Neuronal stem cell (in vitro differentiated cells): ENCODE data around the gene CELA1.
A peak's percentile ranks its signal among the peaks of the same experiment; 100 is the strongest.

Experiments
- DNase-seq: peaks from one replicate; pipeline ENCODE4 v3.0.0-alpha.2; 2013; ENCODE audit warnings: low spot score
- H2AFZ ChIP-seq: one replicate; pipeline ENCODE4 v1.6.1; 2013; ENCODE audit warnings: mild to moderate bottlenecking, low read length, inconsistent platforms
- H2AK5ac ChIP-seq: 2 replicates; pipeline ENCODE4 v1.6.1; 2013; ENCODE audit warnings: low read depth, mild to moderate bottlenecking, inconsistent platforms, low read length, moderate library complexity, mixed read lengths
- H2BK120ac ChIP-seq: 2 replicates; pipeline ENCODE4 v1.6.1; 2013; ENCODE audit warnings: low read depth, mild to moderate bottlenecking, inconsistent platforms, low read length, moderate library complexity, mixed read lengths
- H2BK12ac ChIP-seq: one replicate; pipeline ENCODE4 v1.6.1; 2013; ENCODE audit warnings: low read length, inconsistent platforms
- H2BK15ac ChIP-seq: 2 replicates; pipeline ENCODE4 v1.6.1; 2013; ENCODE audit warnings: mild to moderate bottlenecking, low read length, inconsistent platforms, mixed read lengths
- H2BK5ac ChIP-seq: one replicate; pipeline ENCODE4 v1.6.1; 2013; ENCODE audit warnings: inconsistent platforms, mild to moderate bottlenecking, low read length, moderate library complexity
- H3K14ac ChIP-seq: one replicate; pipeline ENCODE4 v1.6.1; 2013; ENCODE audit warnings: low read length, inconsistent platforms
- H3K18ac ChIP-seq: 2 replicates; pipeline ENCODE4 v1.6.1; 2013; ENCODE audit warnings: low read length, inconsistent platforms
- H3K23ac ChIP-seq: 2 replicates; pipeline ENCODE4 v1.6.1; 2013; ENCODE audit warnings: low read depth, mild to moderate bottlenecking, mixed read lengths, low read length, inconsistent platforms; ENCODE audit not compliant: poor library complexity
- H3K27ac ChIP-seq: replicated peaks from 3 replicates; pipeline ENCODE4 v1.5.1; 2013; ENCODE audit warnings: low read length, inconsistent platforms
- H3K27me3 ChIP-seq, 3 experiments: 2 replicates each; pipeline ENCODE4 v1.6.1; 2013; ENCODE audit warnings: low read length in 3 of 3, mild to moderate bottlenecking in 2 of 3, inconsistent platforms in 1 of 3, low read depth in 1 of 3, mixed read lengths in 1 of 3, moderate library complexity in 1 of 3; ENCODE audit not compliant: control insufficient read depth in 3 of 3, insufficient read depth in 3 of 3
- H3K36me3 ChIP-seq, 2 donors: replicated peaks in 1 of 2; 2 replicates each; pipeline ENCODE4 v1.6.1; 2013; ENCODE audit warnings: low read length in 2 of 2; ENCODE audit not compliant: control insufficient read depth in 2 of 2, insufficient read depth in 2 of 2
- H3K4ac ChIP-seq: 2 replicates; pipeline ENCODE4 v1.6.1; 2013; ENCODE audit warnings: inconsistent platforms, mild to moderate bottlenecking, low read length, moderate library complexity
- H3K4me1 ChIP-seq, 2 donors: 1 replicate in 1 of 2; 2 replicates in 1 of 2; pipeline ENCODE4 v1.6.1; 2013; ENCODE audit warnings: low read length in 2 of 2, low read depth in 1 of 2; ENCODE audit not compliant: control insufficient read depth in 2 of 2, insufficient read depth in 1 of 2
- H3K4me2 ChIP-seq: one replicate; pipeline ENCODE4 v1.6.1; 2013; ENCODE audit warnings: mild to moderate bottlenecking, low read length, inconsistent platforms; ENCODE audit not compliant: insufficient read depth, poor library complexity, severe bottlenecking
- H3K4me3 ChIP-seq, 2 donors: 2 replicates each; pipeline ENCODE4 v1.5.1; 2013; ENCODE audit warnings: low read length in 2 of 2, mild to moderate bottlenecking in 2 of 2, inconsistent platforms in 1 of 2, moderate library complexity in 1 of 2
- H3K79me1 ChIP-seq: one replicate; pipeline ENCODE4 v1.6.1; 2013; ENCODE audit warnings: low read depth, mild to moderate bottlenecking, inconsistent platforms, low read length, moderate library complexity
- H3K9ac ChIP-seq: one replicate; pipeline ENCODE4 v1.6.1; 2013; ENCODE audit warnings: mild to moderate bottlenecking, low read depth, low read length, inconsistent platforms; ENCODE audit not compliant: poor library complexity
- H3K9me3 ChIP-seq, 2 donors: replicated peaks in 1 of 2; 2 replicates each; pipeline versions ENCODE3 to v1.6.1; 2013; ENCODE audit warnings: low read length in 2 of 2, mild to moderate bottlenecking in 2 of 2, inconsistent platforms in 1 of 2, low read depth in 1 of 2, mixed read lengths in 1 of 2, moderate library complexity in 1 of 2; ENCODE audit not compliant: control insufficient read depth in 2 of 2, insufficient read depth in 1 of 2
- H4K8ac ChIP-seq: one replicate; pipeline ENCODE4 v1.6.1; 2013; ENCODE audit warnings: low read depth, mild to moderate bottlenecking, inconsistent platforms, low read length, moderate library complexity
- H4K91ac ChIP-seq: one replicate; pipeline ENCODE4 v1.6.1; 2013; ENCODE audit warnings: low read length, low read depth, mild to moderate bottlenecking, inconsistent platforms; ENCODE audit not compliant: poor library complexity
- WGBS, 2 donors: extraction: QIAGEN DNeasy Blood & Tissue Kit; methylation state at CpG; one replicate each; pipeline ENCODE4 v1.1.7; 2013; ENCODE audit warnings: missing lambda C conversion rate in 2 of 2, mixed read lengths in 1 of 2; ENCODE audit not compliant: insufficient read length in 2 of 2, insufficient replicate concordance in 1 of 2; ENCODE audit errors: extremely low coverage in 2 of 2; 5-methylcytosine and 5-hydroxymethylcytosine counted together

CELA1 gene

DNA sequence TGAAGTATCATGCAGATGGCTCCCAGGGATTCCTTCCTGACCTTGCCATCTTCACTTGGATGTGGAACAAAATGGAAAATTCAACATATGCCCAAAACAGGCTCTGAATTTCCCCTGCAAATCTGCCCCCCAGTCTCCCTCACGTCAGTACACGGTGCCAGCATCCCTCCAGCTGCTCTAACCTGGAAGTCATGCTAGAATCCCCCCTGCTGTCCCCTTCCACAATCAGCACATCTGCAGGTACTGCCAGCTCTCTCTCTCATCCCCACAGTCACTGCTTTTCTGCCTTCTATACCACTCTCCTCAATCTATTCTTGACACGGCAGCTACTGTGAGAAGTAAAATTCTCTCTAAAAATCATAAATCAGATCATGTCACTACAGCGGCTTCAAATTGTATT lies 23.1 kb upstream of the CELA1 start:
- Histone ChIP-seq H2AFZ (no peak overlapping the region), H2BK12ac (no peak overlapping the region), H3K27me3 (peaks cover 0 to 28% (median 14%) of the 10 kb centered on the region in 3 experiments), H2BK5ac (no peak overlapping the region), H3K4me2 (no peak overlapping the region), H2AK5ac (no peak overlapping the region), H3K4ac (no peak overlapping the region), H3K4me1 (peaks cover 4 to 7% of the 10 kb centered on the region in 2 donors), H3K9me3 (peaks cover 0 to 4% of the 10 kb centered on the region in 2 donors), H3K14ac (no peak overlapping the region), H2BK120ac (no peak overlapping the region), H3K79me1 (no peaks in the 10 kb centered on the region), H3K9ac (no peak overlapping the region), H3K4me3 (no peak overlapping the region), H4K91ac (no peak overlapping the region), H3K23ac (no peak overlapping the region), H3K18ac (no peak overlapping the region), H3K27ac (no peak overlapping the region), H3K36me3 (no peaks in the 10 kb centered on the region), H4K8ac (no peak overlapping the region), H2BK15ac (no peak overlapping the region)
- no CpG with 5 or more reads among the region's 4 CpGs for WGBS, 2 donors
- no peak for DNase-seq

- H3K27me3 ChIP-seq, result peaks cover 0 to 22% (median 20%) of the 10 kb centered on the region in 3 experiments
- H3K9ac ChIP-seq, result no peak overlapping the region
- H3K79me1 ChIP-seq, result no peaks in the 10 kb centered on the region
- no peak overlapping the region for H3K4me3 ChIP-seq
- H3K14ac ChIP-seq, result no peak overlapping the region
- H3K9me3 ChIP-seq, result peaks cover 0 to 4% of the 10 kb centered on the region in 2 donors
- no peak overlapping the region for H4K91ac ChIP-seq
- H2BK12ac ChIP-seq, result no peak overlapping the region
- H3K18ac ChIP-seq, result no peak overlapping the region
- no peak overlapping the region for H2AK5ac ChIP-seq
- H3K27ac ChIP-seq, result no peak overlapping the region
- no peak overlapping the region for H4K8ac ChIP-seq
- no peak overlapping the region for H3K4ac ChIP-seq
- H2BK5ac ChIP-seq, result no peak overlapping the region
- no peak overlapping the region for H2BK15ac ChIP-seq
- WGBS, 2 donors, result no CpG with 5 or more reads among the region's 17 CpGs
- no peak overlapping the region for H2BK120ac ChIP-seq
- H2AFZ ChIP-seq, result peak overlapping the region; percentile 64
- H3K36me3 ChIP-seq, result no peaks in the 10 kb centered on the region
- no peak overlapping the region for H3K23ac ChIP-seq
- H3K4me1 ChIP-seq, result peaks cover 4 to 7% of the 10 kb centered on the region in 2 donors
- DNase-seq, result no peak
- H3K4me2 ChIP-seq, result no peak overlapping the region
Measured at GRCh38 chr12:51368640-51369517, 22.4 kb upstream of the CELA1 start.

GRCh38 chr12:51365276-51365675 lies 18.8 kb upstream of the CELA1 start:
- Histone ChIP-seq H3K9ac (peak overlapping the region; percentile 45), H3K4me1 (peaks cover 1% of the 10 kb centered on the region in 2 donors), H3K4ac (no peak overlapping the region), H2AFZ (no peak overlapping the region), H3K23ac (peak overlapping the region; percentile 53), H4K91ac (no peak overlapping the region), H3K4me3 (no peak overlapping the region), H3K4me2 (no peak overlapping the region), H3K14ac (no peak overlapping the region), H3K27ac (no peak overlapping the region), H3K9me3 (no peaks in the 10 kb centered on the region), H2BK120ac (no peak overlapping the region), H2BK5ac (no peak overlapping the region), H3K18ac (peak overlapping the region; percentile 40), H2BK15ac (peak overlapping the region; percentile 34), H3K79me1 (no peaks in the 10 kb centered on the region), H3K36me3 (no peaks in the 10 kb centered on the region), H2BK12ac (peak overlapping the region; percentile 23), H3K27me3 (peaks cover 0 to 23% (median 9%) of the 10 kb centered on the region in 3 experiments), H4K8ac (no peak overlapping the region), H2AK5ac (no peak overlapping the region)
- no CpG with 5 or more reads among the region's 10 CpGs for WGBS, 2 donors
- no peak for DNase-seq

DNA sequence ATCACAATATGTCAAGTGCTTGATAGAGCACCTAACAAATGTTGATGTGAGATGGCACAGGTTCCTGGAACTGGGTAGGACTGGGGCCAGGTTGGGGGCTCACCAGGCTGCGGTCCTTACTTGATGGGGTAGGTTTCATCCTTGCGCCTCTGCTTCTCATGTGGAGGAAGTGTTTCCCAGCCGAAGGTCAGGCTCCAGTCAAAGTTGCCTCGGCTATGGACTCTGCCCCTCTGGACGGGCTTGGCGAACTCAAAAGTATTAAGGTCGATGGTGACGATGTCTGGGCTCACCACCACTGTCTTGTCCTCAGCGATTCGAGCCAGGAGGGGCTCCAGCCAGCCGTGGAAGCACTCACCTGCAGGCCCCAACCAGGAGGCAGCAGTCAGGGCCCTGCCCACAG lies 17.5 kb upstream of the CELA1 start:
- H3K4ac ChIP-seq, result no peak overlapping the region
- DNase-seq, result no peak

More for the DNA sequence above, 17.5 kb upstream of the CELA1 start:
- no peak overlapping the region for H3K27ac ChIP-seq
- no peak overlapping the region for H4K8ac ChIP-seq
- no peak overlapping the region for H2AFZ ChIP-seq
- no CpG with 5 or more reads among the region's 11 CpGs for WGBS, 2 donors
- no peak overlapping the region for H2BK15ac ChIP-seq
- no peaks in the 10 kb centered on the region for H3K79me1 ChIP-seq
- H3K23ac ChIP-seq, result no peak overlapping the region
- H3K36me3 ChIP-seq, result no peaks in the 10 kb centered on the region
- no peak overlapping the region for H3K18ac ChIP-seq
- no peak overlapping the region for H2AK5ac ChIP-seq
- no peak overlapping the region for H3K14ac ChIP-seq
- no peak overlapping the region for H4K91ac ChIP-seq
- no peak overlapping the region for H3K9ac ChIP-seq
- H2BK5ac ChIP-seq, result no peak overlapping the region
- no peaks in the 10 kb centered on the region for H3K9me3 ChIP-seq
- no peak overlapping the region for H3K4me2 ChIP-seq
- peaks cover 1% of the 10 kb centered on the region in 2 donors for H3K4me1 ChIP-seq
- H2BK120ac ChIP-seq, result no peak overlapping the region
- no peak overlapping the region for H3K4me3 ChIP-seq
- H2BK12ac ChIP-seq, result no peak overlapping the region
- H3K27me3 ChIP-seq, result peaks cover 0 to 24% (median 3%) of the 10 kb centered on the region in 3 experiments
